ENCODE measurements around the gene DEDD2. TPM values are rescaled to one million over a fixed set of nuclear protein-coding genes. Genes with fewer than 3 reads are reported as not detected.

Gene DEDD2
- total RNA-seq, 2 experiments from 2014 or later = 31.8 to 36.0 TPM

GRCh38 chr19:42193706-42194105 lies 23.8 kb downstream of the DEDD2 start:
- Mint-ChIP-seq H3K9me3 (ENCODE audit: insufficient read depth) (peaks cover 11% of the 10 kb centered on the region), H3K27me3 (ENCODE audit: low read depth) (peaks cover 5% of the 10 kb centered on the region), H3K27ac (no peak overlapping the region), H3K4me3 (no peak overlapping the region), H3K36me3 (ENCODE audit: low read depth) (peaks cover 41% of the 10 kb centered on the region), H3K4me1 (ENCODE audit: low read depth) (peaks cover 54% of the 10 kb centered on the region)
- ATAC-seq (no peak), DNase-seq (no peak)
- ChIA-PET CTCF (interaction anchor here (0.9 kb wide), 1 partner anchor 9 kb away, joined by 4 read pairs; no protein-coding TSS in a partner anchor), POLR2A (no interaction called here)

GRCh38 chr19:42193294-42193693 lies 24.2 kb downstream of the DEDD2 start:
- ChIA-PET CTCF (interaction anchor here (0.9 to 2.7 kb wide), 2 partner anchors 9 to 11 kb away, joined by 4 to 9 read pairs; no protein-coding TSS in a partner anchor), POLR2A (no interaction called here)
- Mint-ChIP-seq H3K4me1 (ENCODE audit: low read depth) (peaks cover 51% of the 10 kb centered on the region), H3K9me3 (ENCODE audit: insufficient read depth) (peaks cover 11% of the 10 kb centered on the region), H3K4me3 (no peak overlapping the region), H3K36me3 (ENCODE audit: low read depth) (peaks cover 38% of the 10 kb centered on the region), H3K27me3 (ENCODE audit: low read depth) (peaks cover 5% of the 10 kb centered on the region), H3K27ac (no peak overlapping the region)
- DNase-seq (no peak), ATAC-seq (no peak)

- ATAC-seq (no peak), DNase-seq (peak; percentile 24)
- ChIA-PET CTCF (interaction anchor here (1.2 to 2.7 kb wide), 4 partner anchors 9 to 88 kb away, joined by 4 to 9 read pairs (median 6); partner anchors contain the start of gene POU2F2), POLR2A (interaction anchor here (0.7 kb wide), 1 partner anchor 16 kb away, joined by 3 read pairs; no protein-coding TSS in a partner anchor)
- H3K27ac Mint-ChIP-seq = peak overlapping the region; percentile 1
- H3K27me3 Mint-ChIP-seq (ENCODE audit: low read depth) = peaks cover 5% of the 10 kb centered on the region
- H3K9me3 Mint-ChIP-seq (ENCODE audit: insufficient read depth) = peaks cover 11% of the 10 kb centered on the region
- peaks cover 26% of the 10 kb centered on the region for H3K36me3 Mint-ChIP-seq (ENCODE audit: low read depth)
- peaks cover 40% of the 10 kb centered on the region for H3K4me1 Mint-ChIP-seq (ENCODE audit: low read depth)
- H3K4me3 Mint-ChIP-seq = no peak overlapping the region
Observed at GRCh38 chr19:42191855-42192254, 25.6 kb downstream of the DEDD2 start.

- Mint-ChIP-seq H3K9me3 (ENCODE audit: insufficient read depth) (peaks cover 11% of the 10 kb centered on the region), H3K4me1 (ENCODE audit: low read depth) (peaks cover 40% of the 10 kb centered on the region), H3K27ac (no peak overlapping the region), H3K36me3 (ENCODE audit: low read depth) (peaks cover 21% of the 10 kb centered on the region), H3K4me3 (no peak overlapping the region), H3K27me3 (ENCODE audit: low read depth) (peaks cover 5% of the 10 kb centered on the region)
- ATAC-seq (peak; percentile 42), DNase-seq (no peak)
- POLR2A ChIA-PET = interaction anchor here (0.9 kb wide), 1 partner anchor 24 kb away, joined by 3 read pairs; no protein-coding TSS in a partner anchor
- CTCF ChIA-PET = interaction anchor here (0.8 to 2.7 kb wide), 6 partner anchors 9 to 156 kb away, joined by 3 to 9 read pairs (median 5); partner anchors contain the start of gene POU2F2
Observed at GRCh38 chr19:42191330-42191729, 26.1 kb downstream of the DEDD2 start.

- Mint-ChIP-seq H3K4me3 (no peak overlapping the region), H3K27ac (no peak overlapping the region), H3K36me3 (ENCODE audit: low read depth) (peaks cover 14% of the 10 kb centered on the region), H3K4me1 (ENCODE audit: low read depth) (peaks cover 55% of the 10 kb centered on the region), H3K9me3 (ENCODE audit: insufficient read depth) (peaks cover 11% of the 10 kb centered on the region), H3K27me3 (ENCODE audit: low read depth) (peaks cover 5% of the 10 kb centered on the region)
- DNase-seq (no peak), ATAC-seq (no peak)
- CTCF ChIA-PET = interaction anchor here (1.5 to 1.9 kb wide), 3 partner anchors 10 to 80 kb away, joined by 5 to 7 read pairs (median 5); no protein-coding TSS in a partner anchor
- POLR2A ChIA-PET = interaction anchor here (1.8 kb wide), 1 partner anchor 10 kb away, joined by 6 read pairs; no protein-coding TSS in a partner anchor
Observed at GRCh38 chr19:42189133-42189532, 28.3 kb downstream of the DEDD2 start.

- no peak for ATAC-seq
- Mint-ChIP-seq H3K9me3 (ENCODE audit: insufficient read depth) (peaks cover 7% of the 10 kb centered on the region), H3K27me3 (ENCODE audit: low read depth) (peaks cover 5% of the 10 kb centered on the region), H3K36me3 (ENCODE audit: low read depth) (peaks cover 11% of the 10 kb centered on the region), H3K4me3 (no peak overlapping the region), H3K27ac (no peak overlapping the region), H3K4me1 (ENCODE audit: low read depth) (peaks cover 56% of the 10 kb centered on the region)
- CTCF ChIA-PET = interaction anchor here (1.5 to 1.9 kb wide), 3 partner anchors 11 to 80 kb away, joined by 5 to 7 read pairs (median 5); no protein-coding TSS in a partner anchor
- no peak for DNase-seq
- POLR2A ChIA-PET = interaction anchor here (1.8 kb wide), 1 partner anchor 11 kb away, joined by 6 read pairs; no protein-coding TSS in a partner anchor
Observed at GRCh38 chr19:42188665-42189064, 28.8 kb downstream of the DEDD2 start.

GRCh38 chr19:42185277-42185676 lies 32.2 kb downstream of the DEDD2 start:
- Mint-ChIP-seq H3K27ac (peak overlapping the region; percentile 77), H3K4me3 (peak overlapping the region; percentile 16), H3K27me3 (ENCODE audit: low read depth) (peaks cover 5% of the 10 kb centered on the region), H3K36me3 (ENCODE audit: low read depth) (no peaks in the 10 kb centered on the region), H3K9me3 (ENCODE audit: insufficient read depth) (no peaks in the 10 kb centered on the region), H3K4me1 (ENCODE audit: low read depth) (peaks cover 38% of the 10 kb centered on the region)
- DNase-seq (peak; percentile 74), ATAC-seq (peak; percentile 83)
- CTCF ChIA-PET = interaction anchor here (0.7 to 4.3 kb wide), 27 partner anchors 9 to 150 kb away, joined by 3 to 40 read pairs (median 5); partner anchors contain the start of genes DEDD2, GSK3A, POU2F2 and ZNF526
- POLR2A ChIA-PET = interaction anchor here (0.8 to 2.1 kb wide), 3 partner anchors 14 to 58 kb away, joined by 3 to 9 read pairs (median 4); partner anchors contain the start of gene POU2F2

- H3K27ac Mint-ChIP-seq = peak overlapping the region; percentile 65
- peak; percentile 57 for ATAC-seq
- peaks cover 5% of the 10 kb centered on the region for H3K27me3 Mint-ChIP-seq (ENCODE audit: low read depth)
- ChIA-PET CTCF (interaction anchor here (0.7 to 4.3 kb wide), 25 partner anchors 8 to 149 kb away, joined by 3 to 40 read pairs (median 5); partner anchors contain the start of genes DEDD2, GSK3A, POU2F2 and ZNF526), POLR2A (interaction anchor here (2.1 kb wide), 1 partner anchor 15 kb away, joined by 9 read pairs; no protein-coding TSS in a partner anchor)
- peak; percentile 74 for DNase-seq
- H3K4me1 Mint-ChIP-seq (ENCODE audit: low read depth) = peaks cover 36% of the 10 kb centered on the region
- H3K4me3 Mint-ChIP-seq = no peak overlapping the region
- no peaks in the 10 kb centered on the region for H3K9me3 Mint-ChIP-seq (ENCODE audit: insufficient read depth)
- no peaks in the 10 kb centered on the region for H3K36me3 Mint-ChIP-seq (ENCODE audit: low read depth)
Observed at GRCh38 chr19:42184401-42184861, 33.0 kb downstream of the DEDD2 start.

GRCh38 chr19:42178791-42179674 lies 38.4 kb downstream of the DEDD2 start:
- DNase-seq = no peak
- Mint-ChIP-seq H3K36me3 (ENCODE audit: low read depth) (no peaks in the 10 kb centered on the region), H3K9me3 (ENCODE audit: insufficient read depth) (no peaks in the 10 kb centered on the region), H3K4me3 (no peak overlapping the region), H3K4me1 (ENCODE audit: low read depth) (peaks cover 22% of the 10 kb centered on the region), H3K27me3 (ENCODE audit: low read depth) (peaks cover 30% of the 10 kb centered on the region), H3K27ac (no peak overlapping the region)
- POLR2A ChIA-PET = no interaction called here
- no peak for ATAC-seq
- CTCF ChIA-PET = interaction anchor here (0.6 kb wide), 1 partner anchor 8 kb away, joined by 3 read pairs; no protein-coding TSS in a partner anchor

GRCh38 chr19:42177686-42178019 lies 39.8 kb downstream of the DEDD2 start:
- Mint-ChIP-seq H3K4me3 (no peak overlapping the region), H3K36me3 (ENCODE audit: low read depth) (no peaks in the 10 kb centered on the region), H3K4me1 (ENCODE audit: low read depth) (peaks cover 15% of the 10 kb centered on the region), H3K27ac (no peak overlapping the region), H3K9me3 (ENCODE audit: insufficient read depth) (no peaks in the 10 kb centered on the region), H3K27me3 (ENCODE audit: low read depth) (peaks cover 34% of the 10 kb centered on the region)
- ATAC-seq = no peak
- DNase-seq = no peak
- POLR2A ChIA-PET = no interaction called here
- CTCF ChIA-PET = interaction anchor here (0.7 to 2.9 kb wide), 5 partner anchors 10 to 1355 kb away, joined by 3 to 30 read pairs (median 5); partner anchors contain the start of gene POU2F2

GRCh38 chr19:42176990-42177685 lies 40.3 kb downstream of the DEDD2 start:
- ChIA-PET CTCF (interaction anchor here (0.7 to 2.9 kb wide), 13 partner anchors 8 to 1355 kb away, joined by 3 to 30 read pairs (median 5); partner anchors contain the start of genes POU2F2 and ZNF526), POLR2A (no interaction called here)
- Mint-ChIP-seq H3K9me3 (ENCODE audit: insufficient read depth) (no peaks in the 10 kb centered on the region), H3K4me3 (no peak overlapping the region), H3K27me3 (ENCODE audit: low read depth) (peaks cover 33% of the 10 kb centered on the region), H3K27ac (no peak overlapping the region), H3K36me3 (ENCODE audit: low read depth) (no peaks in the 10 kb centered on the region), H3K4me1 (ENCODE audit: low read depth) (peaks cover 15% of the 10 kb centered on the region)
- DNase-seq = peak; percentile 79
- ATAC-seq = peak; percentile 96

Measured in activated CD8-positive, alpha-beta T cell treated with anti-CD3 and anti-CD28 coated beads, Interleukin-2, amount 10 ng/mL, durations not matched to agents 7 days and 5 days (primary cell).